ENCODE results near the gene TEX11. TPM values are rescaled to one million over a fixed set of nuclear protein-coding genes. Genes with fewer than 3 reads are reported as not detected.
A peak's percentile ranks its signal among the peaks of the same experiment; 100 is the strongest.
"Not testable (repeated sequence)": the region's sequence is repeated elsewhere in the genome, so short reads cannot be mapped to it uniquely, and the experiment has no call there.

The TEX11 gene
- total RNA-seq, 1 experiment from 2014 or later, result not detected

GRCh38 chrX:70592091-70592490, 316.4 kb downstream of the TEX11 start:
- DNase-seq (ENCODE audit: low spot score), result peak; percentile 55

- not testable (repeated sequence) for DNase-seq (ENCODE audit: low spot score)
Measured at GRCh38 chrX:70587158-70587557, 321.4 kb downstream of the TEX11 start.

GRCh38 chrX:70577442-70577841, 331.1 kb downstream of the TEX11 start:
- no peak for DNase-seq (ENCODE audit: low spot score)

- DNase-seq (ENCODE audit: low spot score), result not testable (repeated sequence)
Measured at GRCh38 chrX:70569922-70570576, 338.5 kb downstream of the TEX11 start.

GRCh38 chrX:70554948-70555347, 353.6 kb downstream of the TEX11 start:
- DNase-seq (ENCODE audit: low spot score), result no peak

GRCh38 chrX:70554523-70554922, 354.0 kb downstream of the TEX11 start:
- DNase-seq (ENCODE audit: low spot score), result no peak

- DNase-seq (ENCODE audit: low spot score), result peak; percentile 8
Measured at GRCh38 chrX:70554081-70554480, 354.4 kb downstream of the TEX11 start.

- DNase-seq (ENCODE audit: low spot score), result no peak
Measured at GRCh38 chrX:70553516-70553915, 355.0 kb downstream of the TEX11 start.

GRCh38 chrX:70552130-70552704, 356.3 kb downstream of the TEX11 start:
- DNase-seq (ENCODE audit: low spot score), result no peak

GRCh38 chrX:70549429-70549828, 359.1 kb downstream of the TEX11 start:
- no peak for DNase-seq (ENCODE audit: low spot score)

GRCh38 chrX:70535198-70535597, 373.3 kb downstream of the TEX11 start:
- no peak for DNase-seq (ENCODE audit: low spot score)

- DNase-seq (ENCODE audit: low spot score), result no peak
Measured at GRCh38 chrX:70527610-70528345, 380.7 kb downstream of the TEX11 start.

GRCh38 chrX:70527053-70527452, 381.5 kb downstream of the TEX11 start:
- DNase-seq (ENCODE audit: low spot score), result no peak

GRCh38 chrX:70525733-70526132, 382.8 kb downstream of the TEX11 start:
- DNase-seq (ENCODE audit: low spot score), result no peak

- DNase-seq (ENCODE audit: low spot score), result not testable (repeated sequence)
Measured at GRCh38 chrX:70515692-70516091, 392.8 kb downstream of the TEX11 start.

- DNase-seq (ENCODE audit: low spot score), result not testable (repeated sequence)
Measured at GRCh38 chrX:70515270-70515669, 393.2 kb downstream of the TEX11 start.

- DNase-seq (ENCODE audit: low spot score), result no peak
Measured at GRCh38 chrX:70509078-70509477, 399.4 kb downstream of the TEX11 start.

- DNase-seq (ENCODE audit: low spot score), result peak; percentile 36
Measured at GRCh38 chrX:70508296-70508911, 400.1 kb downstream of the TEX11 start.

- DNase-seq (ENCODE audit: low spot score), result no peak
Measured at GRCh38 chrX:70505451-70505841, 403.1 kb downstream of the TEX11 start.

- DNase-seq (ENCODE audit: low spot score), result no peak
Measured at GRCh38 chrX:70504772-70505450, 403.6 kb downstream of the TEX11 start.

GRCh38 chrX:70500826-70501225, 407.7 kb downstream of the TEX11 start:
- no peak for DNase-seq (ENCODE audit: low spot score)

GRCh38 chrX:70498129-70498528, 410.4 kb downstream of the TEX11 start:
- no peak for DNase-seq (ENCODE audit: low spot score)

Measured in A172 (cell line).